Measurements from ENCODE around the gene TYK2.

The TYK2 gene

DNA sequence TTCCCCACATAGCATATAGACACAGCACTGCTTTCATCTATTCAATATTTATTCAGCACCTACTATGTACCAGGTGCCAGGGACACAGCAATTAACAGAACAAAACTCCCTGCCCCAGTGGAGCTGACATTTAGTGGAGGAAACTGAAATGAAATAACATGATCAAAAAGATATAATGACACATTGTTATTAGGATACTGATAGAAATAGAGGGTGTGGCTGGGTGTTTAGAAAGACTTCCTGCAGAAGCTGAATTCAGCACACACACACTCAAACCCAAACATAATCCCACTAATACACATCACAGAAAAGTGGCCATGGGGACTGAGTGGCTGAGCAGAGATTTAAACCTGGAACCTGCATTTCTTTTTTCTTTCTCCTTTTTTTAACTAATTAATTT is 26.7 kb upstream of the TYK2 start:
- DNase-seq (ENCODE audit: low read depth): no peak
- TF ChIP-seq, protein P1, sequence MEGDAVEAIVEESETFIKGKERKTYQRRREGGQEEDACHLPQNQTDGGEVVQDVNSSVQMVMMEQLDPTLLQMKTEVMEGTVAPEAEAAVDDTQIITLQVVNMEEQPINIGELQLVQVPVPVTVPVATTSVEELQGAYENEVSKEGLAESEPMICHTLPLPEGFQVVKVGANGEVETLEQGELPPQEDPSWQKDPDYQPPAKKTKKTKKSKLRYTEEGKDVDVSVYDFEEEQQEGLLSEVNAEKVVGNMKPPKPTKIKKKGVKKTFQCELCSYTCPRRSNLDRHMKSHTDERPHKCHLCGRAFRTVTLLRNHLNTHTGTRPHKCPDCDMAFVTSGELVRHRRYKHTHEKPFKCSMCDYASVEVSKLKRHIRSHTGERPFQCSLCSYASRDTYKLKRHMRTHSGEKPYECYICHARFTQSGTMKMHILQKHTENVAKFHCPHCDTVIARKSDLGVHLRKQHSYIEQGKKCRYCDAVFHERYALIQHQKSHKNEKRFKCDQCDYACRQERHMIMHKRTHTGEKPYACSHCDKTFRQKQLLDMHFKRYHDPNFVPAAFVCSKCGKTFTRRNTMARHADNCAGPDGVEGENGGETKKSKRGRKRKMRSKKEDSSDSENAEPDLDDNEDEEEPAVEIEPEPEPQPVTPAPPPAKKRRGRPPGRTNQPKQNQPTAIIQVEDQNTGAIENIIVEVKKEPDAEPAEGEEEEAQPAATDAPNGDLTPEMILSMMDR (IDR thresholded peaks at IDR 0.05; ENCODE audit: low read depth, low read length, missing control alignments): no peak
- in situ Hi-C loops (cut with HindIII; ENCODE audit: low sequenced_read_pairs): loop anchor here (10.0 kb wide), 1 partner anchor 122 kb away; the partner anchor contains the start of genes ICAM4 and ICAM5
- H3K4me3 ChIP-seq (ENCODE audit: low read depth, low read length): no peak overlapping the region

DNA sequence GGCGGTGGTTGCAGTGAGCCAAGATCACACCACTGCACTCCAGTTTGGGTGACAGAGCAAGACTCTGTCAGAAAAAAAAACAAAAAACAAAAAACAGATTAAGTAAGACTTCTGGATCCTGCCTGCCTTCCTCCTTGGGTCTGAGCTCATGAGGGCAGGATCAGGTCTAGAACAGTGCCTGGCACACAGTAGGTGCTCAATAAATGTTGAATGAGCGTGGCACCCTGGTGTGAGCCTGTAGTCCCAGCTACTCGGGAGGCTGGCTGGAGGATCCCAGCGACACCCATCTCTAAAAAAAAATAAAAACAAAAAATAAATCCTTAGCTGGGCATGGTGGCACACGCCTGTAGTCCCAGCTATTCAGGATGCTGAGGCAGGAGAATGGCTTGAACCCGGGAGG is 25.8 kb upstream of the TYK2 start:
- no peak for DNase-seq (ENCODE audit: low read depth)
- in situ Hi-C loops (cut with HindIII; ENCODE audit: low sequenced_read_pairs): loop anchor here (10.0 kb wide), 1 partner anchor 121 kb away; the partner anchor contains the start of genes ICAM4 and ICAM5
- H3K4me3 ChIP-seq (ENCODE audit: low read depth, low read length): no peak overlapping the region
- TF ChIP-seq, protein P1 (IDR thresholded peaks at IDR 0.05; ENCODE audit: low read depth, low read length, missing control alignments): no peak

DNA sequence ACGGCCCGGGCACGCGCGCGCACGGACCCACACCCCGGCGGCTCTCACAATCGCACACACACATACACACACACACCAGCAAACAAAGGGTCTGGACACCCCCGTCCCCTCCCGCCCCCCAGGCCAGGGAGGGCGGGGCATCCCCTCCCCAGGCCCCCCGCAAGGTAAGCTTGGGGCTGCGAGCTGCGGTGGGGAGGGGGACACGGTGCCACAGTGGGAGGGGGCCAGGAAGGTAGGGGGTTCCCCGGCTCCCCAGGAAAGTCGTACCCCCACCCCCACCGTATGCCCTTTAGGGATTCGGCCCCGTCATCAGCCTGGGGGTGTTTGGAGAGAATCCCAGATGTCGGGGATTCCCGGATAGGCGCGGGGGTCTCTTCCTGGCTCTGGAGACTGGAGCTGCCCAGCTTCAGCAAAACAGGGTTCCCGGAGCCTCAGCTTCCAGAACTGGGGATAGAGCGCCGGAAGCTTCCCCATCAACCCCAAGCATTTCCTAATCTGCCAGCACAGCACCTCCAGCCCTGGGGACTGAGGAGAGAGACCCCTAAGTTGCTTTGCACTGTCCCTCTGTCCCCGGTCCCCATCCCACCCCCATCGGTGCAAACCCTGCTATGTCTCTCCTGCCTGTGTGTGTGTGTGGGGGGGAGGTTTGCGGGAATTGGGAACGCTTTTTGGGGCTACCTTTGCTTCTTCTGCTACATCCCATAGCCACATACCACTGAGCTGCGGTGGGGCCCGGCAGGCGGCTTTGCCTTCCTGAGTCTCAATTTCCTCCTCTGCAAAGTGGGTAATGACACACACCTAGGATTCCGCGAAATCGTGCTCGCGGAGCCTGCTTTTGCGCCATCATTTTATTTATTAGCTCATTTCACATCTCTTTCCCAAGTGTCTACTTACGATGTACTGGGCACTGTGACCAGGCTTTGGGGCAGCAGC is 24.8 kb upstream of the TYK2 start:
- H3K4me3 ChIP-seq (ENCODE audit: low read depth, low read length): peak overlapping the region; percentile 100
- in situ Hi-C loops (cut with HindIII; ENCODE audit: low sequenced_read_pairs): loop anchor here (10.0 kb wide), 1 partner anchor 120 kb away; the partner anchor contains the start of genes ICAM4 and ICAM5
- TF ChIP-seq, protein P1 (IDR thresholded peaks at IDR 0.05; ENCODE audit: low read depth, low read length, missing control alignments): no peak
- no peak for DNase-seq (ENCODE audit: low read depth)

DNA sequence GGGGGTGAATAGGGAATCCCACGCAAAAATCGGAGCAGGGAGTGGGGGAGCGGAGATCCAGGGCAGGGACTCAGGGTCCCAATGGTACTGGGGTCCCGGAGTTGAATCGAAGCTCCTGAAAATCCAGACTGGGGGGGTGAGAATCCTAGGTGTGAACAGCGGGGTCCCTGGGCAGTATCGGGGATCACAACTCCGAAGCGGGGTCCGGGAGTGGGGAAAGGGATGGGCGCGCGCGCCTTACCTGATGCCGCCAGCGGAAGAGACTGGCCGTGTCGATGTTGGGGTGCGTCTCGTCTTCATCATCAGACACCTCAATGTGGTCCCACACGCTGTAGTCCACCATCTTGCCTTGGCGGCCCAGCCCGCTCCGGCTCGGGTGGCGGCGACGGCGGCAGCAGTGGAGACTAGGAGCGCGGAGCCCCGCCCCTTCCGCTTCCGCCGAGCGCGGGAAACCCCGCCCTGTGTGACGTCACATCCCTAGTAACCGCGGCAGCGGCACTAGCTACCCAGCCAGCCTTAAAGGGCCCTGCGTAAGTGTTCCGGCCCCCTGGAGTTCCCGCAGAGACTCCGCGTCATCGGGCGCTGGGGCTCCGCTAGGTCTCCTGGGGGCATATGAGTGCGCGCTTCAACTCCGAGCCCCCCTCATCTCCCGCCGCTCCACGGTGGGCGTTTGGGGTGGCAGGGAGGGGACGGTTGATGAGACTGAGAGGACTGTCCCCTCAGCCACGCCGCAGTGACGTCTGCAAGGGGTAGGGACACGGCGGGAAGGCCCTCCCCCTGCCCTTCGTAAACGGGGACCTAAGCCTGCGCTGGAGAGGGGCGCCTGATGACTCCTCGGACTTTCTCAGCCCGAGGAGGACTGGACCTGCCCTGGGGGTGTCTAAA is 23.0 kb upstream of the TYK2 start, which contains the start of gene CDC37:
CDC37 (minus strand) TSS at position 406 of the 885 bp plus-strand sequence; CDS start at position 343, 63 bp downstream.
- in situ Hi-C loops (cut with HindIII; ENCODE audit: low sequenced_read_pairs): loop anchor here (10.0 kb wide), 1 partner anchor 119 kb away; the partner anchor contains the start of genes ICAM4 and ICAM5
- peak; percentile 87 for DNase-seq (ENCODE audit: low read depth)
- peak within 1 kb of the TSS; percentile 100 for H3K4me3 ChIP-seq (ENCODE audit: low read depth, low read length)
- TF ChIP-seq, protein P1 (IDR thresholded peaks at IDR 0.05; ENCODE audit: low read depth, low read length, missing control alignments): no peak

DNA sequence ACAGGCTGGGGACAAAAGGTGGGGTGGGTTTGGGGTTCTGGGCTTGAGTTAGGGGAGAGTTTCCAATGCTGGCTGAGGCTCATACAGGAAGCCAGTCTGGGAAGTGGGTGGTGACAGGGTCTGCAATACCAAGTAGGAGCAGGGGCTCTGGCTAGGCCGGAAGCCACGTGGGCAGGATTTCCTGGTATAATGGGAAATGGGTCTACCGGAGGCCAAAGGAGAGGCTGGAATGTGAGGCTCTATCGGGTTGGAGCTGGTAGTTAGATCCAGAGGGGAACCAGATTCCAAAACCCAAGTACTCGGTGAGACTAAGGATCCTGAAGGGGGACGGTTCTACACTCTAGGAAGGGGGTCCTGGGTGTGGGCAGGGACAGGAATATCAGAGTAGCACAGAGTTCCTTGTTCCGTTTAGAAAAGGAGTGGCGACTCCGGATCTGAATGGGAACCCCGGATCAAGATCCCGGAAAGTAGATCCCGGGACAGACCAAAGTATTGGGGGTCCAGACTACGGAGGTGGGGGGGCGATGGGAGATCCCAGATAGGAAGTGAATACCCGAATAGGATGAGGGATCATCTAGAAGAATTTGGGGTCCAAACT is 22.2 kb upstream of the TYK2 start:
- in situ Hi-C loops (cut with HindIII; ENCODE audit: low sequenced_read_pairs): loop anchor here (10.0 kb wide), 1 partner anchor 118 kb away; the partner anchor contains the start of genes ICAM4 and ICAM5
- TF ChIP-seq, protein P1 (IDR thresholded peaks at IDR 0.05; ENCODE audit: low read depth, low read length, missing control alignments): no peak
- no peak for DNase-seq (ENCODE audit: low read depth)
- peak overlapping the region; percentile 100 for H3K4me3 ChIP-seq (ENCODE audit: low read depth, low read length)

Data from astrocyte of the cerebellum (primary cell).